Left lung (tissue), 10 donors: ENCODE measurements around the gene PSKH1. TPM values are rescaled to one million over a fixed set of nuclear protein-coding genes. Genes with fewer than 3 reads are reported as not detected.

Experiments
- ATAC-seq: fragments of 200-7000 bp; cut with Tn5 transposase; one replicate; pipeline ENCODE4 v1.9.1; 2020; ENCODE audit warnings: moderate library complexity
- DNase-seq, 4 donors: peaks; one replicate each; pipeline ENCODE4 v3.0.0-alpha.2; 2013 to 2020
- H3K27ac ChIP-seq, 2 donors: fragments of 200-600 bp; sonication (generic) in 1 of 2; one replicate each; pipeline versions ENCODE4 v1.5.0 to v1.8.0; 2020 to 2021
- H3K27me3 ChIP-seq, 2 donors: fragments of 200-600 bp; sonication (generic) in 1 of 2; one replicate each; pipeline versions ENCODE4 v1.5.0 to v1.8.0; 2020 to 2021
- H3K36me3 ChIP-seq, 2 donors: fragments of 200-600 bp; sonication (generic) in 1 of 2; one replicate each; pipeline versions ENCODE4 v1.5.0 to v1.8.0; 2020 to 2021
- H3K4me1 ChIP-seq, 2 donors: fragments of 200-600 bp; one replicate each; pipeline ENCODE4 v1.8.0; 2021
- H3K4me3 ChIP-seq, 2 donors: fragments of 200-600 bp; sonication (generic) in 1 of 2; one replicate each; pipeline versions ENCODE4 v1.5.0 to v1.8.0; 2020 to 2021; ENCODE audit warnings: mild to moderate bottlenecking in 1 of 2
- H3K9me3 ChIP-seq, 2 donors: fragments of 200-600 bp; sonication (generic) in 1 of 2; one replicate each; pipeline versions ENCODE4 v1.5.0 to v1.8.0; 2020 to 2021
- CTCF ChIP-seq, 2 donors: fragments of 200-600 bp; sonication (generic) in 1 of 2; IDR thresholded peaks; one replicate each; pipeline versions ENCODE4 v1.5.0 to v1.8.0; 2021; ENCODE audit warnings: antibody characterized with exemption in 2 of 2
- intact Hi-C, 2 donors: fragments of 100-400 bp; cut with DNase I; formaldehyde crosslinking; loops; one replicate each; pipeline versions ENCODE4 v1.11.2 to v1.14.2; 2022
- polyA plus RNA-seq, 6 donors: library from polyadenylated mRNA; unstranded; fragments of 120-200 nt; gene quantifications; one replicate each; pipeline ENCODE4 v1.2.1, GENCODE V29; 2013; ENCODE audit not compliant: insufficient read length in 6 of 6
- total RNA-seq, 2 donors: library from RNA; stranded (reverse); fragmentation: NEBNext Ultra II Directional; extraction: Animal tissue kit (Norgen Biotek cat#: 25700); gene quantifications; one replicate each; pipeline ENCODE4 v1.2.1, GENCODE V29; 2021
- donor health status: DM: no; HTN: yes; CAD: no.
- donor health status: DM: no; HTN: no; CAD: no.

Gene PSKH1
- total and polyA plus RNA-seq, 8 donors = 20.8 to 32.1 (median 29.0) TPM

GRCh38 chr16:67879462-67879861 is 13.6 kb upstream of the PSKH1 start:
- Histone ChIP-seq H3K27me3 (no peaks in the 10 kb centered on the region), H3K36me3 (peaks cover 0 to 86% of the 10 kb centered on the region in 2 donors), H3K4me1 (peaks cover 0 to 18% of the 10 kb centered on the region in 2 donors), H3K4me3 (no peak overlapping the region), H3K9me3 (no peaks in the 10 kb centered on the region), H3K27ac (no peak overlapping the region)
- no peak for TF ChIP-seq CTCF (IDR thresholded peaks at IDR 0.05)
- intact Hi-C loops = no loop called here
- ATAC-seq (no peak), DNase-seq (no peak)

- no peak for ATAC-seq
- H3K27ac ChIP-seq = no peak overlapping the region
- H3K9me3 ChIP-seq = no peaks in the 10 kb centered on the region
- DNase-seq = no peak
- no peak for TF ChIP-seq CTCF (IDR thresholded peaks at IDR 0.05)
- peaks cover 0 to 18% of the 10 kb centered on the region in 2 donors for H3K4me1 ChIP-seq
- H3K4me3 ChIP-seq = no peak overlapping the region
- H3K27me3 ChIP-seq = no peaks in the 10 kb centered on the region
- peaks cover 0 to 91% of the 10 kb centered on the region in 2 donors for H3K36me3 ChIP-seq
- intact Hi-C loops = loop anchor here in 1 of 2 donors (5.0 kb wide), 1 partner anchor 47 kb away; no protein-coding TSS in a partner anchor
These were observed 13.1 kb upstream of the PSKH1 start for GRCh38 chr16:67879936-67880335.

GRCh38 chr16:67880584-67880983 is 12.5 kb upstream of the PSKH1 start:
- Histone ChIP-seq H3K9me3 (no peaks in the 10 kb centered on the region), H3K4me1 (peaks cover 0 to 18% of the 10 kb centered on the region in 2 donors), H3K36me3 (peaks cover 0 to 97% of the 10 kb centered on the region in 2 donors), H3K27me3 (no peaks in the 10 kb centered on the region), H3K4me3 (no peak overlapping the region), H3K27ac (no peak overlapping the region)
- DNase-seq (no peak), ATAC-seq (no peak)
- no peak for TF ChIP-seq CTCF (IDR thresholded peaks at IDR 0.05)
- intact Hi-C loops = loop anchor here in 1 of 2 donors (5.0 kb wide), 1 partner anchor 47 kb away; no protein-coding TSS in a partner anchor

GRCh38 chr16:67881621-67882161 is 11.4 kb upstream of the PSKH1 start:
- H3K4me1 ChIP-seq = peaks cover 0 to 12% of the 10 kb centered on the region in 2 donors
- DNase-seq (no peak), ATAC-seq (no peak)
- H3K36me3 ChIP-seq = peaks cover 0 to 100% of the 10 kb centered on the region in 2 donors
- no peak for TF ChIP-seq CTCF (IDR thresholded peaks at IDR 0.05)
- H3K4me3 ChIP-seq = no peak overlapping the region
- intact Hi-C loops = loop anchor here in 1 of 2 donors (5.0 kb wide), 1 partner anchor 46 kb away; no protein-coding TSS in a partner anchor
- no peak overlapping the region for H3K27ac ChIP-seq
- H3K27me3 ChIP-seq = no peaks in the 10 kb centered on the region
- H3K9me3 ChIP-seq = no peaks in the 10 kb centered on the region

GRCh38 chr16:67882374-67883145 is 10.5 kb upstream of the PSKH1 start:
- H3K36me3 ChIP-seq = peaks cover 0 to 95% of the 10 kb centered on the region in 2 donors
- H3K4me3 ChIP-seq = no peak overlapping the region
- H3K4me1 ChIP-seq = peaks cover 0 to 12% of the 10 kb centered on the region in 2 donors
- no peak for ATAC-seq
- TF ChIP-seq CTCF (IDR thresholded peaks at IDR 0.05) = no peak
- no peak overlapping the region for H3K27ac ChIP-seq
- no peak for DNase-seq
- intact Hi-C loops = loop anchor here in 1 of 2 donors (5.0 kb wide), 1 partner anchor 45 kb away; no protein-coding TSS in a partner anchor
- H3K9me3 ChIP-seq = no peaks in the 10 kb centered on the region
- no peaks in the 10 kb centered on the region for H3K27me3 ChIP-seq
